HG03060 (cell line): ENCODE data around the gene TRPM5.
A peak's percentile ranks its signal among the peaks of the same experiment; 100 is the strongest.

Source experiments
- ATAC-seq: cut with Tn5 transposase; IDR thresholded peaks from one replicate; pipeline ENCODE4 v1.9.1; 2021; ENCODE audit warnings: low read depth, moderate number of reproducible peaks; ENCODE audit not compliant: unreplicated experiment

The TRPM5 gene

DNA sequence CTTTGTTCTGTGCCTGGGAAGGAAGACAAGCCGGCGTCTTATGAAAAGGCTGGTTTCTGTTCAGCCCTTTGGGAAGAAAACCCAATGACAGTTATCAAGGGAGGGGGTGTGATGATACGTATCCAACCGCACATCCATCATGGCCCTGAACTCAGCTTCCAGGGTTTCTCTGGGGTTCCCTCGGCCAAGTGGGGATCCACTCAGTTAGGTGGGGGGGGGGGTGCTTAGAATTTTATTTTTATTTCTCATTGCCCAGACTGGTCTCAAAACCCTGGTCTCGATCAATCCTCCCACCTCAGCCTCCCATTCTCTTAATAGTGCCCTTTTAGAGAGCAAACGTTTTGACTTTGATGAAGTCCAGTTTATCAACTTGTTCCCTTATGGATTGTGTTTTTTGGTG lies 26.2 kb upstream of the TRPM5 start:
- no peak for ATAC-seq

DNA sequence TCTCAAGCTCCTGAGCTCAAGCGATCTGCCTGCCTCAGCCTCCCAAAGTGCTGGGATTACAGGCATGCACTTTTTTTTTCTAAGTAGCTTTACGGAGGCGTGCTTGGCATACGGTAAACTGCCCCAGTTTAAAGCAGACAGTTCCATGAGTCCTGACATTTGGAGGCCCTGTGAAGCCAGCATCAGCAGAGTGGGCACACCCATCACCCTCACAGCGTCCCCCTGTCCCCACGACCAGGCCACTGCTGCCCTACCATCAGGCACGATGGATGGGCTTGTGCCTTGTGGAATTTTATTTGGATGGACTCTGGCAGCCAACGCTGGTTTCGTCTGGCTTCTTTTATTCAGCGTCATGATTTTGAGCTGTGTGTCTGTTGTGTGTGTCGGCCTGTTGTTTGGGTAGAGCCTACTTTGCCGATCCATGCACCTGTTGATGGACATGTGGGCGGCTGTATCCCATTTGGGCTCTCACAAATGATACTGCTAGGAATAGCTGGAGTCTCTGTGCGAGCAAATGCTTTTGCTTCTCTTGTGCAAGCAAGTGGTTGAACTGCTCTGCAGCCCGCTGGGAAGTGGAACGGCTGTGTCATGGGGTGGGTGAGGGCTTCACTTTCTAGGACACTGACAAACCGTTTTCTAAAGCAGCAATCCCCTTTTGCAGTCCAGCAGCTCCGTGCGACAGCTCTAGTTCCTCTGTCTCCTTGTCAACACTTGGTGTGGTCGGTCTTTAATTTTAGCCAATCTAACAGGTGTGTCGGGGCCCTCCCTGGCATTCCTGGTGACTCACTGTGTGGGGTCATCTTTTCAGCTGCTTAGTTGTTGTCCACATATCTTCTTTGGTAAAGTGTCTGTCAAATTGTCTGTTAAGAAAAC lies 24.3 kb upstream of the TRPM5 start:
- ATAC-seq, result no peak

DNA sequence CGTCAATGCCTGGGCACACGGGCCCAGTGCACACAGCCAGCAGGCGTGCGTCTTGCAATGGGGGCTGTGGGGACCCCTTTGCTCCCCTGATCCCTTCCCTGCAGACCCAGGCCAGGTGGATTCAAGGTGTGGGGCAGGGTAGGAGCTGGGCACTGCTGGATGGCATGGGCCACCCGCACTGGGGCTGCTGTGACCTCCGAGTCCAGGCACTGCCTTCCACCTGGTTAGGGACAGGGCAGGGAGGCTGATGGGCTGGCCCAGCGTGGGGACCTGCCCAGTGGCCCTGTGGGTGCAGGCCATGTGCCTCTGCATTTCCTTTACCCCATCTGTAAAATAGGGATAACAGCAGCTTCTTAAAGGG lies 23.4 kb upstream of the TRPM5 start:
- ATAC-seq, result no peak

DNA sequence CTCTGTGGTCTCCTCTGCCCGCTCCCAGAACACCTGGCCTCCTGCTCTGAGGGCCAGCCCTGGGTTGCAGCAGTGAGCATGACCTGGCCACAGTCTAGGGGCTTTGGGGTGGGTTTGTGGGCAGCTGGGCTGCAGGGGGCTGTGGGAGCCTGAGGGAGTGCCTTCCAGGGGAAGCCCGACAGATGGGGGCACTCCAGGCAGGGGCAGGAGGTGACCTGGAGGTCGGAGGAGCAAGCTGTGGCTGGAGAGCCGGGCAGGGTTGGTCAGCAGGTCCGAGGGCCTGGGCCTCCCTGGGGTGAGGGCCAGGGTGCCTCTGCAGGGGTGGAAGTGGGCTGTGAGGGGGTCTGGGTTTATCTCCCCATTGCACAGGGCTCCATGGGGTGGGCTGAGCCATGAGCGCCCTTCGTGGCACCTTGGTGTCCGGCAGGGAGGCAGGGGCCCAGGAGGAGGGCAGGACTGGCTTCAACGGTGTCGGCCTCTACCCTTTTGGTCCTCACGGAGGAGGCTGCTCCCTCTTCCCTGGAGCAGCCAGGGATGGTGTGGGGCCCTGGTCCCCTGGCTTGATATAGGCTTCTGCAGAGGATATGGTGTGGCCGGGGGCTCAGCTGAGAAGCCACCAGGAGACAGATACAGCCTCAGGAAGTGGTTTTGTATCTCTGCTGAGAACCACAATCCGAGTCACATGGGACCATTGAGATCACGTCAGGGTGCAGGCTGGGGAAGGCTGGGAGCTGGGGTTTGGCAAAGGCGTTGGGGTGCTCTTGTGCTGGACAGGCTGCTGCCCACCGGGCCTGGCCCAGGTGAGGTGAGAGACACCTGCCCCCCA lies 22.8 kb upstream of the TRPM5 start:
- ATAC-seq, result peak; percentile 47

DNA sequence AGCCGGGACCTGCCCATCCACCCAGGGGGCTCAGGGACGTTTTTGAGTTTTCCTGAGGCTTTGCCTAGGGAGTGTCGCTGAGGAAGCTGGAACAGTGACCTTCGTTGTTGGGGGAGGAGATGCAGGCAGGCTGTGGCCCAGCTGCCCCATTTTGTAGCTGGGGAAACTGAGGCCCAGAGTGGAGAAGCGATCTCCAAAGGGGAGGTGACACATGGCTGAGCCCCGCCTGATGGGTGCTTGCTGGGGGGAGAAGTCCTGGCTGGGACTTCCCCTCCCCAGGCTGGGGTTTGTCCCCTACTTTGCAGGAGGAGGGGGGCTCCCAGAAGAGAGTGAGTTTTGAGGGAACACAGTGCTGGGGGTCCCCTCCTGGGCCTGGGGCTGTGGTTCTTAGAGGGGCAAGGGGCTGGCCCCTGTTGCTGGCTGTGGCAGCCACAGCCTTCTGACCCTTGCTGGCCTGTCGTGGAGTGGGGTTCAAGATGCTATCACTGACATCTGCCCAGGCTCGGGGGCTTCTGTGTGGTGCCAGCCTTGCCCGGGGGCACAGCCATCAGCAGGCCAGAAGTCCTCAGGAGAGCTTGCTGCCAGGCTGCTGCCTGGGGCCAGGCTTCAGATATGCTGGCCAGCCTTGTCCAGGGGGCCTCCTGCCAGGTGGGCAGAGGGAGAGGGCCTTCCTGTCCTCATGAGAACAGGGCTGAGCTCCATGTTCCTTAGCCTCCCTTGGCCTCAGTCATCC lies 21.9 kb upstream of the TRPM5 start:
- ATAC-seq, result no peak

DNA sequence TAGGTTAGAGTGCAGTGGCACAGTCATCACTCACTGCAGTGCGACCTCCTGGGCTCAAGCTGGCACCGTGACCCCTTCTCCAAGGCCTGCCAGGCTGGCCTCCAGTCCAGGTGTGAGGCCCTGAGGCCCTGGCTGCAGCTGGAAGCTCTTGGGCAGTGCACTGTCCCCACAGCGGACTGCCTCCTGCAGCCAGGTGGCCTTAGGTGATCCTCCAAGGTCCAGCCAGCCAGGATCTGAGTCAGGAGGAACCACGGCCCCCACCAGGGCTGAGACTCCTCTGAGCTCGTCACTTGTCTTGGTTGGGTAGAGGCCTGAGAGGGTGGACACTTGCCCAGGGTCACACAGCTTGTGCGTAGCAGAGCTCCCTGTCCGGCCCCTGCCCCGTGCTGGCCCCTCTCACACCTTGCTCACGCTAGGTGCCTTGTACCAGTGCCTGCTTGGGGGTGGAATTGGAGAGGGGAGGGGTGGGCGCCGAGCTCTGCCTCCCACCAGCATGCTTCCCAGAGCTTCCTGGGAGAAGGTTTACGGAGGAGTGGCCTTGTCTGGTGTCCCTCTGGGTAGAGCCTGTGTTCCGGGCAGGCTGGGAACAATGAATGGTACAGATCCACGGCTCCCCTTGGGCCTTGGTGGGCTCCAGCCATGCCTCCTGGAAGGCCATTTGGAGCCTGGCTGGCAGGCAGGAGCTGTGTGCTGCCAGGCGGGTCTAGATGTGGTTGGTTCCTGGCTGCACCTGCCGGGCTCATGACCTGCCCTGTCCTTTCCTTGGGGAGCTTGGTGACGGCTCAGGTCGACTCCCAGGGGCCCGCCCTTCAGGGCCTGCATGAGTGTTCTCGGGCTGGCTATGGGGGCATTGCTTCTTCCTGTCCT lies 21.1 kb upstream of the TRPM5 start:
- no peak for ATAC-seq

DNA sequence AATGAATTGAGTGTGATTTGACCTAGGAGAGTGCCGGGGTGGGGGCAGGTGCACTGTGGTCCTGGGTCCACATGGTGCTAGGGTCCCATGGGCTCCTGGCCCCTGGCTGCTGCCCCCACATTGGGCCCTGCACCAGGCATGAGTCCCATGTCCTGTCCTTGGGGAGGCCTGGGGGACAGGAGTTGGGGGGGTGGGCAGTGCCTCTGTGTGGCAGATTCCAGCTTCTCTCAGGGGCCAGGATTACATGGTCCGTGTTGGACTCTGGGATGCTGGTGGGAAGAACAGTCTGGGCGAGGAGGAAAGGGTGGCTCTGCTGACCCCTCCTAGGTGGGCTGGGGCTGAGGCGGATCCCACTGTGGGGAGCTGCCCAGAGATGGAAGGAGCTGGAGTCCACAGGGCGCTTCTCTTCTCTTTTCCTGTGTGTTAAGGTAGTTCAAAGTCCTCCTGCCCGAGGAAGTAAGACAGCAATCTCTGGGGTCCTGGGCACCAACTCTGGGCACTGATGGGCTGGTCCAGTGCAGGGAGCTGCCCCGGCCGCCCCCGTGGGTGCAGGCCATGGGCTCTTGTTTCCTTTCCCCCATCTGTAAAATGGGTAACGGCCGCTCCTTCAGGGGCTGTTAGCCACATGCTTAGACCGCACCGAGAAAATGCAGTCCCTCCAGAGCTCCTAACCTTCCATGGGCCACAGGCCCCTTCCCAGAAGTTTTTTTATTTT lies 20.3 kb upstream of the TRPM5 start:
- ATAC-seq, result no peak

DNA sequence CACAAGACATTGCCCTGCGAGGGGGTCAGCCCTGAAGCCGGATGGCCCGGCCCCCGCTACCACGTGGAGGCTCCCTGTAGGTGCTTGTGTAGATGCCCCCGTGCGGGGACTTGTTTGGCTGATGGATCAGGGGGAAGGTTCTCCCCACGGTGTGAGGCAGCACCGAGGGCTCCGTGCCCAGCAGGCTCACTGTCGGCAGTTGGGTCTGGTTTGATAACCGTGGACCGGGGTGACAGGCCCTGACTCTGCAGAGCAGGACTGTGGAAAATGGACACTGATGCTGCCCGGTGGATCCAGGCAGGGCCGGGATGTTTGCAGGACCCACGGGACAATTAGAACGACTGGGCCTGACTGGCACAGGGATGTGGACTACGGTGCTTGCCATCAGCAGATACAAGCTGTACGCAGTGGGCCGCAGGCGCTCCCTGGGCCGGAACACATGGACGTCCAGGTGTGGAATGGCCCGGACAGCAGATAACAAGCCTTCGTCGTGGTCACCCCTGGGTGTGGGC lies 19.5 kb upstream of the TRPM5 start:
- ATAC-seq, result no peak

DNA sequence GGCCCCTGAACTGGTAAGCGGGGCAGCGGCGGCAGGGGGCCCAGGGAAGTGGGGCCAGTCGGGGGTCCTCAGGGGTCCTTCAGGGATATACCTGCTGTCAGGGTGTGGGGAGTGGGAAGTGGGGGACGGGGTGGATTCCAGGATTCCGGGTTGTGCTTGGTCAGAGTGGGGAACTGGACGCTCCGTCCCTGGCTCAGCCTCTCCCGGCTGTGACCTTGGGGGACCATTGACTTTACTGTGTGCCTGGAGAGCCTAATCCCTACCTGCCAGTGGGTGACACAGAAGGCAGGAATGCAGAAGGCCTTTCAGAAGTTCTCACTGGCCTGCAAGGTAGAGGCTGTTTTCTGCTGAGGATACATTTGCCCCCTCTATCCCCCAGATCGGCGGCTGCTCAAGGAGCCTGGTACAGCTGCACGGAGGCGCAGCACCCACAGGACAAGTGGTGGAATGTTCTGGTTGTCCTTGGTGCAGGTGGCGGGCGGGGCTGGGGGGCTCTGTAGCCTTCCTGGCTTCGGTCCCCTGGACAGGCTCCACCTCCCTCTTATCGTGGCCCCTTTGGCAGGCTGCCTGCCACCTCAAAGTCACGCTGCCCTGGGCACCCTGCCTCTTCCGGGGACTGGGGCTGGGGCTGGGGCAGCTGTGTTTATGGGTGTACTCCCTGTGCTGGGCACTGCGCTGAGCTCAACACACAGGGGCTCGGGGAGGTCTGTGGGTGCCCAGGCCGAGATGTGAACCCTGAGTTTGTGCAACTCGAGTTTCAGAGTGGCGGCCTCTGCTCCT lies 18.9 kb upstream of the TRPM5 start:
- no peak for ATAC-seq

DNA sequence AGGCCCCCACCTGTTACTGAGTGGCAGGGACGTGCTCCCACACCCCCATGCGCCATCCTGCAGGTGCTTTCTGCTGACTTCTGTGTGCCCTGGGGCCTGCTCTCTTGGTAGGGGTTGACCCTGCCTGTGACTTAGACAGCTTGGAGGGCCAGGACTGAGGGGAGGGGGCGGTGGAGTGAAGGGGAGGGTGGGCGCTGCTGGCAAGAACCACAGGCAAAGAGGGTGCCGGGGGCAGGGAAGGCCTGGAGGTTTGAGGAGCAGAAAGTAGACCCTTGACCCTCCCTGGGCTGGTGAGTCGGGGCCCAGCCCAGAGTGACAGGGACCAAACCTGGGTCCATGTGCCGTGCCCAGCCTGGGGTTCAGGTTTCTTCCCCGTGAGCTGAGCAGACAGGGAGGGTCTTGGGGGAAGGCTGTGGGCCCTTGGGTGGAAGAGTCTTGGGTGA lies 18.2 kb upstream of the TRPM5 start:
- ATAC-seq, result no peak

DNA sequence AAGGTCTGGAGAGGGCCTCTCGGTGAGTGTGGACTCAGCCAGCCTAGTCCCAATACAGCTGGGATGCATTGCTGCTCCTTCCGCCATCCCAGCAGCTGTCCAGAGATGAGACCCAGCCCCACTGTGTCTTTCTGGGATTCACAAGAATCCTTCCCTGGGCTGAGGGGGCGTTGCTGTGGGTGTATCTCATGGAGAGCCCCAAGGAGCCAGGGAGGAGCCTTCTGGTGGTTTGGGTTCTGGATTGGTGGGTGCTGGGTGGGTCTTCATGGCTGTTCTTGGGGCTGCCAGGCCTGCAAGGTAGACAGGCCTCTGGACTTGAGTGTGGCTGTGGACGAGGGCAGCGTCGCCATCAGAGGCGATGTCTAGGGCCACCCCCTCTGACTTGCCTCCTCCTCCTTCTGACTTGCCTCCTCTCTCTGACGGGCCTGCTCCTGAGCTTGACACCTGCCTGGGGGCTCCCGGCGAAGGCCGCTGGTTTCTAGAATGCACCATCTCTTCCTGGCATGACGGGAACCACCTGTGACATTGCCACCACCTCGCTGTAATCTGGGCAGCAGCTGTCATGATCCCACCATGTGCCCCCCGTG lies 17.7 kb upstream of the TRPM5 start:
- no peak for ATAC-seq

DNA sequence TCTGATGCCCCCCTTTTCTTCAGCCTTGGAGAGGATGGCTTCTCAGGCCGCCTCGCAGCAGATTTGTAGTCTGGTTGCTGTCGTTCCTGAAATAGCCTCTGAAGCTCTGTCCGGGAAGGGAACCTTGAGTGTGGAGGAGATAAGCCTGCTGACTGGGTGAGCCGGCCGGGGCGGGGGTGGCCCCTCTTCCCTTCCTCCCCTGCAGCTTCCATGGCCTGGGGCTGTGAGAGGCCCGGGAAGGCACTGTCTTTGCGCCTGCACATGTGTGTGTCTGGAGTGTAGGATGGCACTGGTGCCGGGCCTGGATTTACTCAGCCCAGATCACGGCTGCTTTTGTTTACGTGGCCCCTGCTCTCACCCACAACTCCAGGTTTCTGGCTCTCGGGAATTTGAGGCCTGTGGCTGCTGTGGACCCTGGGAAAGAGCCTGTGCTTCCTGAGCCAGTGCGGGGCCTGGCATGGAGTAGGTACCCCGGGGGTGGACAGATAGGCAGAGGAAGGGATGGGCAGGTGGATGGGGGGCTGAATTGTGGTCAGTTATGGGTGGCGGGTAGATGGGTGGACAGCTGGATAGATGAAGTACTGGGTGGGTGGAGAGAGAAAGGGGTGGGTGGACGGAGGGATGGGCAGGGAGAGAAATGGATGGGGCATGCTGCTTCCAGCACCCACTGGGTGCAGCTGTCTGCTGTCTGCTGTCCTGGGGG lies 17.1 kb upstream of the TRPM5 start:
- ATAC-seq, result no peak

DNA sequence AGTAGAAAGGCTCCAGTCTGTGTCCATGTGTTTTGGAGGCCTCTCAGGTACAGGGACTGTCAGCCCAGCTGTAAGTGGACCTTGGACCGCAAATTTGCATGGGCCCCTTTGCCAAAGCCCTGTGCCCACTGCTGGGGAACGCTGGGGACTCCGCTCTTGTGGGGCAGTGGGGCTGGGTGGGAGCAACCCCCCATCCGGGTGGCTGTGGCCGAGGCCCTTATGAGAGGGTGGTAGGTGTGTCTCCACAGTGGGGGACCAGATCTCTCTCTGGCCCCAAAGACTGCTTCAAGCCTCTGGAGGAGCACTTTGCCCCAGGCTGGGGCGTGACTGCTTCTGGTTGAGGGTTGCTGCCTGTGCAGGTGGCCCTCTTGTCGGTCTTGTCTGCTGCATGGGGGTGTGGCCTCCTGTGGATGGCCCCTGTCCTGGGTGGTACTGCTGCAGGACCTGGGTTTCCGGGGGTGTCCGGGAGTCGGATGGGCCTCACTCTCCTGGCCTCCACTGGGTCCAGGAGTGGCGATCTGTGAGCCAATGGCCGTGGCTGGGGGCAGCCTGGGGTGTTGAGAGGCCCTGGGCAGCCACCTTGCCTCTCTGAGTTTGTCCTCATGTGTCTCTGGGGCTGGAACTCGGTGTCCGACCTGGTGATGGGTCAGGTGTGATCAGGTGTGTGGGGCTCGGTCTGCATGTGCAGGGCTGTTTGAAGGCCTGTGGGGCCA lies 16.4 kb upstream of the TRPM5 start:
- no peak for ATAC-seq

DNA sequence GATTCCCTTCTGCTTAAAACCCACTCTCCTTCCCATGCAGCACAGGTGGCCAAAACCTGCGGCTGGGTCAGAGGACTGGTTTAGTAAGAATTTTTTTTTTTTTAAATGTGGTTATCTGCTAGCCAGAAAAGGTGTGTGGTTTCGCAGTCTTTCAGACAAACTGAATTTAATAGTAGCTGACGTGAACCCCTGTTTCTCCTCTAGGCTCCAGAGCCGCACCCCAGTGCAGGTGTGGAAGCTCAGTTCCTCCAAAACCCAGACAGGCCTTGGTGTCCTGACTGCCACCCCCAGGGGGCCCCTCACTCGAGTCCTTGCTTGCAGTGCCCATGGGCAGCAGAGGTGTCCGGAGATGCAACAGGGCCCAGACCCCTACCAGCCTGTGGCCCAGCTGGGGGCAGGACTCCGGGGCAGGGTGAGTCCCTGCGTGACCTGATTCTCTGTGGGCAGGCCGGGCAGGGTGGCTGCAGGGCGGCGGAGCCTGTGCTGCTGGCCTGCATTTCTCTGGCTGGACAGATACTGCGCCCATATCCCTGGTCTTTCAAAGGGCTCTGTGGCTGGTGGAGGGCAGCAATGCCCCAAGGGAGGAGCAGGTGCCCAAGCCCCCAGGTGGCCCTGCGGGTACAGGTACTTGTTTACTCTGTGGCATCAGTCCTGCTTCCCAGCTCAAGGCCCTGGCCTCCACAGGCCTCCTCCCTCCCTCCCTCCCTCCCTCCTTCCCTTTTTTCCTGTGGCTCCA lies 15.7 kb upstream of the TRPM5 start:
- ATAC-seq, result no peak

DNA sequence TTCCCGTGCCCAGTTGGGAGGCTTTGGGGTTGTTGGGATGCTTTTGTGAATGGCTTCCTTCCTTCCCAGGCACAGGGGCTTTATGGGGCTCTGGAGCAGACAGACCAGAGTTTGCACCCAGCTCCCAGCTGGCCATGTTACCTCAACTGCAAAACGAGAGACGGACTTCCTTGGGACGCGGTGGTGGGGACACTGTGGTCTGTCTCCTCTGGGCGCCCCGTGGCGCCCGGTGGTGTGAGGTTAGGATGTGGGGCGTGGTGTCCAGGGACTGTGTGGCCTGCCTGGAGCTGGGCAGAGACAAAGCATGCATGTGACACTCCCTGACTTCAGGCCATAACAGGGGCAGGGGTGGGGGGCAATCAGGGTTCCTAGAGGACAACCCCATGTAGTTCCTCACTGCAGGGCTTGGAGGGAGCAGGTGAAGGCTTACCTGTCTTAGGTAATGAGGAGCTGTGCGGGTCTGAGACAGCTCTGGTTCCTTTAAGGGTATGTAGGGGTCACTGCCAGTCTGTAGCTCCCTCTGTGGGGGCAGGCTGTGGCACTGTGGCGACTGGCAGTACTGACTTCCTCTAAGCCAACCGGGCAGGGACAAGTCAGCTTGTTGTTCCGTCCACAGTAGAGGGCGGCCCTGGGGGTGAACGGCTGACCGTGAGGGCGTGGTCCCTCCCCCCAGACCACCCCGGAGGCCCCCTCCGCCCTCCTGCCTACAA lies 14.9 kb upstream of the TRPM5 start:
- ATAC-seq, result no peak

DNA sequence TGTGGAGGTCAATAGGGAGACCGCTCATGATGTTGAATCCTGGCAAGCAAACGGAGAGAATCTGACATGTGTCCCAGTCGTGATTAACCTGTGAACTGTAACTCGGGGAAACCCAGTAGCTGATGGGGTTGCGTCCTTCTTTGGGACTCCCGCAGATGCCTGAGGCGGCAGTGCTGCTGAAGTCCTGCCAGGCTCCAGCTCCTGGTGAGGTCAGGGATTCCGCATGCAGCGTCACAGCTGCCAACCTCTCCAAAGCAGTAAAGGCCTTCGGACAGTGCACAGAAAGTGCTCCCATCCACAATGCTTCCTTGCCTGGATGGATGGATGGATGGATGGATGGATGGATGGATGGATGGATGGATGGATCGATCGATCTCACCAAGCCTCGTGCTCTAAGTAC lies 14.0 kb upstream of the TRPM5 start:
- ATAC-seq, result no peak
